ENCODE data around the gene RAF1. TPM values are rescaled to one million over a fixed set of nuclear protein-coding genes. Genes with fewer than 3 reads are reported as not detected.
"Not testable (repeated sequence)": the region's sequence is repeated elsewhere in the genome, so short reads cannot be mapped to it uniquely, and the experiment has no call there.

Gene RAF1
- total RNA-seq, 1 donor from 2014 or later = 69.1 TPM

DNA sequence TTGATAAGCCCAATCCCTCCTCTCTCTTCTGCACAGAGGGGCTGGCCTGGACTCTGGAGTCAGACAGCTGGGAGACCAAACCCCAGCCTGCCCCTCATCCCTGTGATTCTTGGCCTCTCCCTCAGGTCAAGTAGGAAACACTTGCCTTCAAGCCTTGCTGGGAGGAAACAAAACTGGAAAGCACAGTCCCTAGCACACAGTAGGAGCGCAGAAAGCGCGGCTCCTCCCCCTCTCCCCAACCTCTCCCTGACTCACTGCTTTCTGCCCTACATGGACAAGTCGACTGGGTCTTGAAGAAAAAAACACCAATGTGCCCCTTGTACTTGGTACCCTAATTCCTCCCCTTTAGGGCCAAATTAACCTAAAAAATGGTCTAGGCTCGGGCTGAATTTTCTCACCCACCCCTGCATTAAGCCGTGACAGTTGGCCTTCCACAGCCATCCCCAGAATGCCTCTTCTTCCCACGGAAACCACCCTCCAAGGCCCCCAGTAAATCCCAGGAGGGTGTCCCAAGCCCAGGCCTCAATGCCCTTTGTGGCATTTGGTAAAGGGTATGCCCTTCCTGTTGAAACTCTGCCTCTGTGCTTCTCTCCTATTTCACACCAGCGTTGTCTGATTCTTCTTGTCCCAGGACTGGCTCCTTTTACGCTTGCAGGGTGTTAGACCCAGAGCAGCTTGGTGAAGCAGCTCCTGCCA lies 11.3 kb upstream of the RAF1 start:
- no peak for DNase-seq

DNA sequence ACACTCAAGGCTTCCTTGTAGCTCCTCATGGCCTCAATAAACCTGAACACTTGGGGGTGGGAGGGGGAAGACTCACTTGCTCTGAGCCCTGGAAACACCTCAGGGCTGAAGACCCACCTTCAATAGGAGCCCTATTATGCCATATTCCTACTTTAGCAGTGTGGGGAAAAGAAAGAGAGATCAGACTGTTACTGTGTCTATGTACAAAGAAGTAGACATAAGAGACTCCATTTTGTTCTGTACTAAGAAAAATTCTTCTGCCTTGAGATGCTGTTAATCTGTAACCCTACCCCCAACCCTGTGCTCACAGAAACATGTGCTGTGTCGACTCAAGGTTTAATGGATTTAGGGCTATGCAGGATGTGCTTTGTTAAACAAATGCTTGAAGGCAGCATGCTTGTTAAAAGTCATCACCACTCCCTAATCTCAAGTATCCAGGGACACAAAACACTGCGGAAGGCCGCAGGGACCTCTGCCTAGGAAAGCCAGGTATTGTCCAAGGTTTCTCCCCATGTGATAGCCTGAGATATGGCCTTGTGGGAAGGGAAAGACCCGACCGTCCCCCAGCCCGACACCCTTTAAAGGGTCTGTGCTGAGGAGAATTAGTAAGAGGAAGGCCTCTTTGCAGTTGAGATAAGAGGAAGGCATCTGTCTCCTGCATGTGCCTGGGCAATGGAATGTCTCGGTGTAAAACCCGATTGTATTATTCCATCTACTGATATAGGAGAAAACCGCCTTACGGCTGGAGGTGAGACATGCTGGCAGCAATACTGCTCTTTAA lies 10.2 kb upstream of the RAF1 start:
- not testable (repeated sequence) for DNase-seq

GRCh38 chr3:12671120-12671450 lies 7.2 kb upstream of the RAF1 start:
- DNase-seq = no peak

- no peak for DNase-seq
These were observed 6.6 kb upstream of the RAF1 start for GRCh38 chr3:12670365-12671119.

DNA sequence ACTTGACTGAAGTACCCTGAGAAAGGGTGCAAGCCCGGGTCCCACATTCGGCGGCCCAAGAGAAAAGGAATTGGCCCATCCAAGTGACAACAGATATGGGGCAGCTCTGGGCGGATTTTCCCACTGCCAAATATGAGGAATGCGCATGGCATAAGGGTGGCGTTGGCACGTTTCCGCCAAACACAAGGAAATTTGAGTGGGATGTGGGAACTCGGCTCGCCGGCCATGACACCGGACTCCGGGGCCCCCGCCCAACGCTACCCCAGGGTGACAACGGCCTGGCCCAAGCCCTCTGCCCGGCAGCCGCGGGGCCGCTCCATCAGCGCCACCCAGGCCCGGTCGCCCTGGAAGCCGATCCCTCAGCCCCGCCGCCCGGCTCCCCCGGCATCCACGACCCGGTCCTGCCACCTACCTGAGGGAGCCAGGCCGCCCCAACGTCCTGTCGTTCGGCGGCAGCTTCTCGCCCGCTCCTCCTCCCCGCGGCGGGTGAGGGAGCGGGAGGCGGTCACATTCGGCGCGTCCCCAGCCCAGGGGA lies 449 bp downstream of the RAF1 start:
- peak; percentile 45 for DNase-seq

- peak; percentile 57 for DNase-seq
These were observed 1.1 kb downstream of the RAF1 start for GRCh38 chr3:12662593-12663400.

DNA sequence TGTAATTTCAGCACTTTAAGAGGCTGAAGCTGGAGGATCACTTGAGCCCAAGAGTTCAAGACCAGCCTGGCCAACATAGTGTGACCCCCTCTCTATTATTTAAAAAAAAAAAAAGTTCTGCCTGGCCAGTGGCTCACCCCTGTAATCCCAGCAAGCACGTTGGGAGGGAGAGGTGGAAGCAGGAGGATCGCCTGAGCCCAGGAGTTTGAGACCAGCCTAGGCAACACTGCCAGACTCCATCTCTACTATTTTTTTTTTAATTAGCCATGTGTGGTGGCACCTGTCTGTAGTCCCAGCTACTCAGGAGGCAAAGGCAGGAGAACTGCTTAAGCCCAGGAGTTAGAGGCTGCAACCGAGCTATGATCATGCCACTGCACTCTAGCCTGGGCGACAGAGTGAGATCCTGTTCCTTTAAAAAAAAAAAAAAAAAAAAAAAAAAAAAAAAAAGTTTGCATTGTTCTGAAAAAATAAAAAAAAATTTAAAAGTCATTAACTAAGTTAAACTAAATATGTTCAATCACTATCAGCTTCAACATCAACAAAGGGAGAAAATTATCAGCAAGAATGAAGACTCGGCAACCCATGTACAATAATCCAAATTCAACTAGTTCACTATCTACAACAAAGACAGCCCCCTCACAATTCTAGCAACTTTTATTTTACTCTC lies 1.9 kb downstream of the RAF1 start:
- no peak for DNase-seq

DNA sequence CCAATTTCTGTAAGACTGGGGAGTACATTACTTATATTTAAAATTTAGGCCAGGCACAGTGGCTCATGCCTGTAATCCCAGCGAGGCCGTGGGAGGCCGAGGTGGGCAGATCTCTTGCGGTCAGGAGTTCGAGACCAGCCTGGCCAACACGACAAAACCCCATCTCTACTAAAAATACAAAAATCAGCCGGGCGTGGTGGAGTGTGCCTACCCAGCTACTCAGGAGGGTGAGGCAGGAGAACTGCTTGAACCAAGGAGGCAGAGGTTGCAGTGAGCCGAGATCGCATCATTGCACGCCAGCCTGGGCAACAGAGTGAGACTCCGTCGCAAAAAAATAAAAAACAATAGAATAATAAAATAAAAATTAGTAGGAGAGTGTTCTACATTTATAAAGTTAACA lies 2.5 kb downstream of the RAF1 start:
- not testable (repeated sequence) for DNase-seq

GRCh38 chr3:12660196-12660595 lies 3.7 kb downstream of the RAF1 start:
- DNase-seq = no peak

DNA sequence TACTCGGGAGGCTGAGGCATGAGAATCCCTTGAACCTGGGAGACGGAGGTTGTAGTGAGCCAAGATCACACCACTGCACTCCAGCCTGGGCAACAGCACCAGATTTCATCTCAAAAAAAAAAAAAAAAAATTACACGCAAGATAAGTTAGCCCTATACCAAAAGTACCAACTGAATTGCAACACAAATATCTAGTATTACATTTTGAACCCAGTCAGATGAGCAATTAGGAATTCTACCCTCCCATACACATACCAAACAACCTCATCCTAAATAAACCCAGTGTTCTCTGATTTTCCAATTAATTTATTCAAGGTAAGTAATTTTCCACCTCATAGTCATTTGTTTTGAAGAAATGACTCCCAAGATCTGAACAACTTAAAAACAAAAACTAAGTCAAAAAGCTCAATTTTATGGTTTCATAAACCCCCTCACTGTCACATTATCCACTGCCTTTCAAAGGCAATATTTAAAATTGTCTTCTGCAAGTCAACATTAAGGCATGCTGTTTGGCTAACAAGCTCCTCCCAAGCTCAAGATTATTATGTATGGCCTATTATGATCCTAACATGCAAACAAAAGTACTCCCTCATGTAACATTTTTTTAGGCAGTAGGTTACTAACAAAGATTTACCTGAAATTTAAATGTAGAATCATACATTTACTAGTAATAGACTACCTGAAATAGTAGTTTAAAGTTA lies 4.5 kb downstream of the RAF1 start:
- DNase-seq = no peak

DNA sequence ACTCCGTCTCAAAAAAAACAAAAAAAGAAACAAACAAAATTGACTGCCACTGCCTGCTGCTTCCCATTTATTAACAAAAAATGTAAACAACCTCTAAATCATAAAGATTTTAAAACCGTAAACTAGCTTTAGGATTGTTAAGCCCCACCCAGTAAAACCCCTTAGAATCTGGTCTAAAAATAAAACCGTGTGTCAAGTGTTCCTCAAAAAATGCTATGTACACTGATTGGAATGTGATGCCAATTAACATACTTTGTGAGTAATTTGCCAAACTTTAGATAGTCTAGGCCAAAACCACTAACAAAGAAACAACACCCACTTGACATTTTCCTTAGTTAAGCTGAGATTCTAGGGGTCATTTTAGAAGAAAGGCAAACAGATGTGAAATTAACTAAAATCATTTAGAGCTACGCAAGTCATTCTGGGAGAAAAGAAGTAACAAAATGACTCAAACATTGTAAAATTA lies 5.3 kb downstream of the RAF1 start:
- no peak for DNase-seq

DNA sequence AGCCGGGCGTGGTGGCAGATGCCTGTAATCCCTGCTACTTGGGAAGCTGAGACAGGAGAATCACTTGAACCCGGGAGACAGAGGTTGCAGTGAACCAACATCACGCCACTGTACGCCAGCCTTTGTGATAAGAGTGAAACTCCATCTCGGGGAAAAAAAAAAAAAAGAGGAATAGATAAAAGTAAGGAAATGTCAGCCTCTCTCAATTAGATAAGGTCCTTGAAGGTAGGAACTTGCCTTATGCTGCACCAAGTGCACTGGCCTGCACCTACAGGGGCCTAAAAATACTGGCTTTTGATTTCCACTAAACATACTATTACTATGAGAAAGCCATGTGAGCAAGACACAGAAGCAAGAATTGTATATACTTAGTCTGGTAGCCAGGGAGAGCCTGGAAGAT lies 7.1 kb downstream of the RAF1 start:
- DNase-seq = no peak

DNA sequence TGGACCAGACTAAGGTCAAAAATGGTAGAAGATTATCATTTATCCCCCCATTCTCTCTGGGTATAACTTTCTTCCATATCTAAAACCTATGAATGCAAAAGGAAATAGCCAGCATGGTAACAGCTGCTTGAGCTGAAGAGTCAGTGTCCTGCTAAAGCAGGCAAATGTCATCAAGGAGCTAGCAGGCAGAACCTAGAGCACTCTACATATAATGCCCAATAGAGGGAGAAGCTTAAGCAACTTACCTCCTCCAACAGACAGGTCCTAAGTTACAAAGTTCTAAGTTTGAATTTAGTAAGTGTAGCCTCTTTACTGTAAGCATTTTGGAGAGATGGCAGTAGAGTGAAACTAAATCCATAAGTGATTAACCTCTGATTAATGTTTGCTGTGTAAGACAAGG lies 7.7 kb downstream of the RAF1 start:
- no peak for DNase-seq

DNA sequence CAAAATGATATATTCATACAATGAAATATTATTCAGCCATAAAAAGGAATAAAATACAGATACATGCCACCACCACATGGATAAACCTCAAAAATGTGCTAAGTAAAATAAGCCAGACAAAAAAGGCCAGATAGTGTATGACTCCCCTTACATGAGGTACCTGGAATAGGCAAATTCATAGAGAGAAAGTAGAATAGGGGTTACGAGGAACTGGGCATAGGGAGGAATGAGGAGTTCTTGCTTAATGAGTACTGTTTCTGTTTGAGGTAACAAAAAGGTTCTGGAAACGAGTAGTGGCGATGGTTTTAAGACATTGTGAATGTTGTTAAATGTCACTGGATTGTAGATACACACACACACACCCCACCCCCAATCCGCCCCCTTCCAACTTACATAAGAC lies 8.2 kb downstream of the RAF1 start:
- no peak for DNase-seq

GRCh38 chr3:12653747-12654146 lies 10.2 kb downstream of the RAF1 start:
- no peak for DNase-seq

GRCh38 chr3:12648384-12648959 lies 15.4 kb downstream of the RAF1 start:
- DNase-seq = peak; percentile 9

DNA sequence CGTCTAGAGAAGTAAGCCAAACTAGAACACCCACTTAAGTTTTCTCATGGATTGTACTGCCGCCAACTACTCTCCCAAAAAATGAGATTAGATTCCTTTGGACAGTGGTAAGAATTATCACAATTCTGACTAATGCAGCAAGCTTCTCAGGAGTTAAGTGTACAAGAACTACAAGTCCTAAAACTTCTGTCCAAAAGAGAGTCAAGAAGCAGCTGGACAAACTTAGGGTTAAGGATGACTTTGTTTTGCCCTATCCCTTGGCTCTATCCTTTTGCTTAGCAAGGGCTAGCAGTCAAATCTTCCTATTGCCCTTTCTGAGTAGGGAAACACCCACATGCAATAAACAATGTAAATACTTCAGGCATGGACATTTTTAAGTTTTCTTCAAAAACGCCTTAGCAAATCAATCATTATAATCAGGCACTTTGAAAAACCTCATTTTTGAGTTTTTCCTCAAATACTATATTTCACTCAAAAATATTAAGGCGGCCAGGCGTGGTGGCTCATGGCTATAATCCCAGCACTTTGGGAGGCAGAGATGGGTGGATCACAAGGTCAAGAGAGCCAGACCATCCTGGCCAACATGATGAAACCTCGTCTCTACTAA lies 19.5 kb downstream of the RAF1 start:
- no peak for DNase-seq

DNA sequence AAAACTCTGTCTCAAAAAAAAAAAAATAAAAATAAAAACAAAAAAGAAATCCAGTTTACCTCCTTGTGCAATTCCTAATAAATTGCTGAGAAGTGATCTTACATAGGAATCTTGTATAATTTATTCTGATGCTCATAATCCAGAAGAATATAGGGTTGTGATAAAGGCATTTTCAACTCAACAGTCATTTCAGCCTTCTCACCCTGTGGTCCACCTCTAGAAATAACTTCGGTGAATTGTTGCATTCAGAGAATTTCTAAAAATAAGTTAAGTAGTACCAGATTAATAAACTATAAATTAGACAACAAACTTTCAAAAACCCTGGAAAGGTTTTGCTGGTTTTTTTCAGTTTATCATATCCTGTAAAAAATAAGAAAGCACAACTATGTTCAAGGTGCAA lies 20.2 kb downstream of the RAF1 start:
- DNase-seq = no peak

GRCh38 chr3:12643010-12643380 lies 20.9 kb downstream of the RAF1 start:
- no peak for DNase-seq

DNA sequence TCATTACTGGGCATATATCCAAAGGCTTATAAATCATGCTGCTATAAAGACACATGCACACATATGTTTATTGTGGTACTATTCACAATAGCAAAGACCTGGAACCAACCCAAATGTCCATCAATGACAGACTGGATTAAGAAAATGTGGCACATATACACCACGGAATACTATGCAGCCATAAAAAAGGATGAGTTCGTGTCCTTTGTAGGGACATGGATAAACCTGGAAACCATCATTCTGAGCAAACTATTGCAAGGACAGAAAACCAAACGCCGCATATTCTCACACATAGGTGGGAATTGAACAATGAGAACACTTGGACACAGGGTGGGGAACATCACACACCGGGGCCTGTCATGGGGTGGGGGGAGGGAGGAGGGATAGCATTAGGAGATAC lies 23.1 kb downstream of the RAF1 start:
- not testable (repeated sequence) for DNase-seq

Data from dermis blood vessel endothelial cell (primary cell).